ENCODE measurements around the gene CPXM1. TPM values are rescaled to one million over a fixed set of nuclear protein-coding genes. Genes with fewer than 3 reads are reported as not detected.

The CPXM1 gene
- total RNA-seq, 6 donors from 2014 or later = 0.15 to 13.0 (median 0.55) TPM; not detected in 1

DNA sequence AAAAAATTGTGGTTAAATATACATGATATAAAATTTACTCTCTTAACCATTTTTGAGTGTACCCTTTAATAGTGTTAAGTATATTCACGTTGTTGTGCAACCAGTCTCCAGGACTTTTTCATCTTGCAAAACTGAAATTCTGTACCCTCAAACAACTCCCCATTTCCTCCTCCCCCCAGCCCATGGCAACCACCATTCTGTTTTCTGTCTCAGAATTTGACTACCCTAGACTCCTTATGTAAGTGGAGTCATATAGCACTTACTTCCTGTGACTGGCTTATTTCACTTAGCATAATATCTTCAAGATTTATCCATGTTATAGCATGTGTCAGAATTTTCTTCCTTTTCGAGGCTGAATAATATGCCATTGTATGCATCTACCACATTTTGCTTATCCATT is 45.2 kb upstream of the CPXM1 start:
- no peak for DNase-seq
- no peak overlapping the region for H3K27ac ChIP-seq
- WGBS, 2 donors = 67 to 69% methylated on average over 2 of the region's 2 CpGs

DNA sequence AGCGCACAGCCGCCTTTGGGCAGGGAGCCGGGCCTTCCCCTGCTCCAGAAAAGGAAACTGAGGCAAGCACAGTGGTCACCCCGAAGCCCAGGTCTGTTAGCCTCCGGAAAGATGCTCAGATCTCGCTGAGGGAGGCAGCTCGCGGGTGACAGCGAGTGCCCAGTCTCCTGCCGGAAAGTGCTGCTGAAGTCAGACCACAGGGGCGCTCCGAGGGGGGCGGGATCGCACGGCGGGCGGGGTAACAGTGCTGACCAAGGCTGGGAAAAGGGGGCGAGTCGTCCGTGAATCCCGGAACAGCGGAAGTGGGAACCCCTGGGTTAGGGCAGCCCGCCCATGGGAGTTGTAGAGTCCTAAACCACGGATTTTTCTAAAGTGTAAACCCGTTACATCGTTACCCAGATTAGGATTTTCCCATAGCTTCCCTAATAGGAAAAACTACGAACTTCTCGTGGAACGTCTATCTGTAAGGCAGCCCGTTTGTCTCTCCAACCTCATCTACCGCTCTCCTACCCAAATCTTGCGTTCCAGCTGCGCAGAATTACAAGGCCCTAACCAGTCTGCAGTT is 40.6 kb upstream of the CPXM1 start:
- Histone ChIP-seq H3K27ac (peak overlapping the region; percentile 88 to 95 (median 92)), H3K27me3 (no peaks in the 10 kb centered on the region), H3K9me3 (no peaks in the 10 kb centered on the region), H3K4me3 (peak overlapping the region; percentile 67 to 100 (median 94)), H3K36me3 (peaks cover 0 to 11% (median 2%) of the 10 kb centered on the region in 4 donors), H3K4me1 (peaks cover 14 to 30% (median 19%) of the 10 kb centered on the region in 4 donors)
- WGBS, 2 donors = 8 to 10% methylated on average over 23 to 28 of the region's 33 CpGs
- DNase-seq (peak; percentile 69 to 93), ATAC-seq (ENCODE audit: low FRiP score in 2 of 2) (peak; percentile 68 to 84)
- TF ChIP-seq EP300 (IDR thresholded peaks at IDR 0.05) (no peak), POLR2AphosphoS5 (IDR thresholded peaks at IDR 0.05) (peak in 1 of 2 donors; percentile 7), POLR2A (IDR thresholded peaks at IDR 0.05) (no peak), CTCF (IDR thresholded peaks at IDR 0.05) (no peak)

More for the DNA sequence above, 45.2 kb upstream of the CPXM1 start:
- peaks cover 0 to 3% (median 0%) of the 10 kb centered on the region in 4 donors for H3K36me3 ChIP-seq
- H3K9me3 ChIP-seq = no peaks in the 10 kb centered on the region
- H3K27me3 ChIP-seq = no peaks in the 10 kb centered on the region
- ATAC-seq (ENCODE audit: low FRiP score in 2 of 2) = no peak
- TF ChIP-seq EP300 (IDR thresholded peaks at IDR 0.05) (no peak), CTCF (IDR thresholded peaks at IDR 0.05) (no peak), POLR2A (IDR thresholded peaks at IDR 0.05) (no peak), POLR2AphosphoS5 (IDR thresholded peaks at IDR 0.05) (no peak)
- H3K4me3 ChIP-seq = no peak overlapping the region
- peaks cover 6 to 13% (median 8%) of the 10 kb centered on the region in 4 donors for H3K4me1 ChIP-seq

DNA sequence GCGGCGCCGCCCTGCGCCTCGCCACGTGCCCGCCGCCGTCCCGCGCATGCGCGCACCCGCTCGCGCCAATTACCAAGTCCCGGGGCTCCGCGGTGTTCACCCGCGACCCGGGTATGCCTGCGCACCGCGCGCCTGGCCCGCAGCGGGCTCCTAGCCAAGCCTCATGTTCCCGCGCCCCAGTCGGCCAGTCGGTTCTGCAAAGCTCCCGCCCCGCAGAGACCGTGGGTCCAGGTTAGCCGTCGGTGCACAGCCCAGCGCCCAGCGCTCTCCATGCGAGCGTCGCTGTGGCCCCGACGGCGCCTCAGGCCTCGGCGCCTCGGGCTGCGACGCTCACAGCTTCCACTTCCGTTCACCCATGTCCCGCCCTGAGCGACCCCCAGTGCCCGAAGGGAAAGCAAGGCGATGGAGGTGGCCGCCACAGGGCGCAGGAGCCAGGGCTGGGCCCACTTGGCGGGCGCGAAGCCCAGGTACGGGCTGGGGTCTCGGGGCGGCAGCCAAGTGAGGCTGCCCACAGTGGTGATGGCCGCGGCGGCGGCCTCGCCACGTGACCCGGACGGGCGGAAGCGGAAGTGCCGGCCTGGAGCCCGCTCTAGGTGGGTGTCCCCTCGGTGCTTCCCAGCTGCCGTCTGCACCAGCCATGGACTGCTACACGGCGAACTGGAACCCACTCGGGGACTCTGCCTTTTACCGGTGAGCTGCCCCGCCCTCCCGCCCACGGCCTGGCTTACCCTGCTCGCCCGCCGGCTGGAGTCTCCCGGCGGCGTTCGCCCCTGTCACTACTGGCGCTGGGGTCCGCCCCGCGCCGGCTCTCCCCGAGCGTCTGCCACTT is 39.9 kb upstream of the CPXM1 start, which contains the start of the genes PCED1A and VPS16:
Gene PCED1A (minus strand): TSS at position 518 of the 829 bp plus-strand sequence. CDS start 743 bp downstream, outside the sequence.
Gene VPS16 (plus strand): TSS at position 608 of the 829 bp plus-strand sequence. CDS start 30 bp downstream, at position 638.
- peaks cover 14 to 30% (median 19%) of the 10 kb centered on the region in 4 donors for H3K4me1 ChIP-seq
- H3K4me3 ChIP-seq = peak within 1 kb of the TSS; percentile 67 to 100 (median 94)
- 0 to 2% methylated on average over 3 to 47 of the region's 98 CpGs for WGBS, 2 donors
- no peaks in the 10 kb centered on the region for H3K27me3 ChIP-seq
- peak within 1 kb of the TSS; percentile 88 to 95 (median 92) for H3K27ac ChIP-seq
- TF ChIP-seq EP300 (IDR thresholded peaks at IDR 0.05) = no peak
- peak in 2 of 4 donors; percentile 64 to 82 for TF ChIP-seq POLR2A (IDR thresholded peaks at IDR 0.05)
- peak; percentile 69 to 78 for TF ChIP-seq POLR2AphosphoS5 (IDR thresholded peaks at IDR 0.05)
- peak in 1 of 6 experiments; percentile 11 for TF ChIP-seq CTCF (IDR thresholded peaks at IDR 0.05)
- DNase-seq (peak; percentile 90 to 99), ATAC-seq (ENCODE audit: low FRiP score in 2 of 2) (peak; percentile 95 to 99)
- H3K9me3 ChIP-seq = no peaks in the 10 kb centered on the region
- peaks cover 0 to 13% (median 3%) of the 10 kb centered on the region in 4 donors for H3K36me3 ChIP-seq

- no peak for TF ChIP-seq POLR2A (IDR thresholded peaks at IDR 0.05)
- TF ChIP-seq EP300 (IDR thresholded peaks at IDR 0.05) = no peak
- TF ChIP-seq CTCF (IDR thresholded peaks at IDR 0.05) = no peak
- TF ChIP-seq POLR2AphosphoS5 (IDR thresholded peaks at IDR 0.05) = no peak
- Histone ChIP-seq H3K4me1 (peaks cover 14 to 30% (median 19%) of the 10 kb centered on the region in 4 donors), H3K27ac (peak overlapping the region; percentile 88 to 95 (median 92)), H3K4me3 (peak overlapping the region; percentile 67 to 100 (median 94)), H3K9me3 (no peaks in the 10 kb centered on the region), H3K27me3 (no peaks in the 10 kb centered on the region), H3K36me3 (peaks cover 0 to 17% (median 5%) of the 10 kb centered on the region in 4 donors)
- no peak for DNase-seq
- WGBS, 2 donors = 90 to 96% methylated on average over 12 to 20 of the region's 21 CpGs
- ATAC-seq (ENCODE audit: low FRiP score in 2 of 2) = no peak
Observed at GRCh38 chr20:2839732-2840137, 39.3 kb upstream of the CPXM1 start.

Measured in upper lobe of left lung (tissue), 6 donors.